CD4-positive, alpha-beta T cell treated with Interleukin-21 for 1 hour (primary cell): ENCODE measurements around the gene SMC1A.

Source experiments
- DNase-seq: peaks from one replicate; pipeline ENCODE4 v3.0.0-alpha.2; 2020

Gene SMC1A

GRCh38 chrX:53333853-53334252 lies 88.6 kb downstream of the SMC1A start:
- no peak for DNase-seq

DNA sequence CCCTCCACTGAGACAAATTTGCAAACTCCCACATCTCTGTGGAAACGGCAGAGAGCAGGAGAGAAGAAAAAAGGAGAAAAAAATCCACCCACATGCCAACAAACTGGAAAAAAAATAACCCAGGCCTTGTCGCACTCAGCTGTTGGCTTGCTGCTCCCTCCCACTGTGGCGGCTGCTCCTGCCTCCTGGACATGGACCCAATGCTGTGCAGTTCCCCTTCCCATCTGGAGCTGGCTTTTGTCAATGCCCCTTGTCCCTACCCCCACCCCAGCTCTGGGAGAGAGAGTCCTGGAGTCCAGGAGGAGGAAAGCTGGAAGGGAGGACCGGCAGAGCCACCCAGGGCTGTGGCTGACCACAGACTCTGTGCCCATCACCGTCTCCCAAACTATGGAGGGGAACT lies 90.2 kb downstream of the SMC1A start:
- DNase-seq: no peak

- DNase-seq: no peak
These were observed 92.1 kb downstream of the SMC1A start for GRCh38 chrX:53330331-53330730.

GRCh38 chrX:53324803-53325202 lies 97.7 kb downstream of the SMC1A start:
- DNase-seq: no peak
